CD4-positive, alpha-beta T cell (primary cell): ENCODE data around the gene KLF17. TPM values are rescaled to one million over a fixed set of nuclear protein-coding genes. Genes with fewer than 3 reads are reported as not detected.

Source experiments
- ATAC-seq: fragments of 200-7000 bp; cut with Tn5 transposase; one replicate; pipeline ENCODE4 v1.10.0; 2022; ENCODE audit warnings: mild to moderate bottlenecking; ENCODE audit not compliant: poor library complexity
- CTCF ChIA-PET: fragments of 350-600 bp; sonication (Branson Sonifier 250); formaldehyde crosslinking; loops from one replicate; lab custom pipeline; 2021; ENCODE audit warnings: antibody characterized with exemption, inconsistent platforms; lab: Charles Lee
- POLR2A ChIA-PET: fragments of 350-600 bp; sonication (Branson Sonifier 250); formaldehyde crosslinking; loops from one replicate; lab custom pipeline; 2021; ENCODE audit warnings: antibody characterized with exemption, inconsistent platforms; lab: Charles Lee
- DNase-seq, 14 experiments: peaks; one replicate each; pipeline ENCODE4 v3.0.0-alpha.2; 2013 to 2020; ENCODE audit warnings: mixed read lengths in 2 of 14
- H3K27ac ChIP-seq, 2 donors: one replicate each; pipeline versions ENCODE4 v1.5.1 to v1.7.0; 2013; ENCODE audit warnings: low read length in 2 of 2, low read depth in 1 of 2, mild to moderate bottlenecking in 1 of 2
- H3K27me3 ChIP-seq, 2 experiments: 1 replicate in 1 of 2; 2 replicates in 1 of 2; pipeline versions ENCODE4 v1.6.1 to v1.7.0; 2013; ENCODE audit warnings: low read length in 2 of 2, control low read depth in 1 of 2, mild to moderate bottlenecking in 1 of 2, moderate library complexity in 1 of 2; ENCODE audit not compliant: insufficient read depth in 2 of 2, control insufficient read depth in 1 of 2
- H3K36me3 ChIP-seq: one replicate; pipeline ENCODE4 v1.6.1; 2013; ENCODE audit warnings: low read length, control low read depth; ENCODE audit not compliant: insufficient read depth
- H3K4me1 ChIP-seq: one replicate; pipeline ENCODE4 v1.6.1; 2013; ENCODE audit warnings: low read length, control low read depth; ENCODE audit not compliant: insufficient read depth
- H3K4me3 ChIP-seq: one replicate; pipeline ENCODE4 v1.5.1; 2013; ENCODE audit warnings: mild to moderate bottlenecking, low read length, moderate library complexity
- H3K9me3 ChIP-seq, 2 experiments: 1 replicate in 1 of 2; 2 replicates in 1 of 2; pipeline versions ENCODE4 v1.6.1 to v1.7.0; 2013; ENCODE audit warnings: low read length in 2 of 2, mild to moderate bottlenecking in 2 of 2, control low read depth in 1 of 2, moderate library complexity in 1 of 2; ENCODE audit not compliant: control insufficient read depth in 1 of 2, insufficient read depth in 1 of 2
- H3K27ac Mint-ChIP-seq: one replicate; pipeline ENCODE4 v1.8.0; 2020; ENCODE audit warnings: mixed read lengths
- H3K27me3 Mint-ChIP-seq: one replicate; pipeline ENCODE4 v1.8.0; 2021; ENCODE audit warnings: mixed read lengths
- H3K36me3 Mint-ChIP-seq: one replicate; pipeline ENCODE4 v1.8.0; 2021; ENCODE audit warnings: low read depth, mixed read lengths
- H3K4me1 Mint-ChIP-seq: one replicate; pipeline ENCODE4 v1.8.0; 2021; ENCODE audit warnings: low read depth, mixed read lengths
- H3K4me3 Mint-ChIP-seq: one replicate; pipeline ENCODE4 v1.8.0; 2020; ENCODE audit warnings: mild to moderate bottlenecking, mixed read lengths
- H3K9me3 Mint-ChIP-seq: one replicate; pipeline ENCODE4 v1.8.0; 2020; ENCODE audit warnings: mixed read lengths
- CTCF ChIP-seq: fragments of 200-600 bp; IDR thresholded peaks from one replicate; pipeline ENCODE4 v1.8.0; 2022; ENCODE audit warnings: antibody characterized with exemption, mild to moderate bottlenecking
- intact Hi-C, 2 experiments: fragments of 100-400 bp; cut with DNase I in 1 of 2; cut with micrococcal nuclease in 1 of 2; formaldehyde crosslinking; loops; one replicate each; pipeline versions ENCODE4 v1.15.1 to v1.9.0; 2023 to 2025; cut with DNase I, micrococcal nuclease
- total RNA-seq, 174 experiments: library from RNA in 2 of 174; stranded (reverse) in 2 of 174; gene quantifications; one replicate each; pipeline ENCODE4 v1.2.3 and lab custom pipeline; 2021 to 2026

KLF17 gene
- total RNA-seq, 2 experiments from 2014 or later, result not detected

- POLR2A ChIA-PET, result no interaction called here
- no peak overlapping the region for H3K27ac Mint-ChIP-seq
- H3K4me3 ChIP-seq, result no peak overlapping the region
Observed at GRCh38 chr1:44100183-44100868, 18.3 kb upstream of the KLF17 start.

GRCh38 chr1:44101328-44101727 lies 17.3 kb upstream of the KLF17 start:
- TF ChIP-seq CTCF, result no peak
- Histone ChIP-seq H3K4me1 (no peaks in the 10 kb centered on the region), H3K4me3 (no peak overlapping the region), H3K27me3 (peaks cover 0 to 4% of the 10 kb centered on the region in 2 experiments), H3K36me3 (no peaks in the 10 kb centered on the region), H3K9me3 (no peaks in the 10 kb centered on the region), H3K27ac (no peak overlapping the region)
- Mint-ChIP-seq H3K4me3 (no peak overlapping the region), H3K27me3 (peaks cover 16% of the 10 kb centered on the region), H3K4me1 (no peaks in the 10 kb centered on the region), H3K36me3 (no peaks in the 10 kb centered on the region), H3K9me3 (no peaks in the 10 kb centered on the region), H3K27ac (no peak overlapping the region)
- ATAC-seq (no peak), DNase-seq (no peak)
- ChIA-PET CTCF (no interaction called here), POLR2A (no interaction called here)
- intact Hi-C loops, result no loop called here

More at GRCh38 chr1:44100183-44100868, 18.3 kb upstream of the KLF17 start:
- ATAC-seq (no peak), DNase-seq (no peak)
- H3K36me3 Mint-ChIP-seq, result no peaks in the 10 kb centered on the region
- no peaks in the 10 kb centered on the region for H3K4me1 ChIP-seq
- H3K27me3 Mint-ChIP-seq, result peaks cover 13% of the 10 kb centered on the region
- H3K4me1 Mint-ChIP-seq, result no peaks in the 10 kb centered on the region
- no peak for TF ChIP-seq CTCF
- intact Hi-C loops, result no loop called here
- CTCF ChIA-PET, result no interaction called here
- no peaks in the 10 kb centered on the region for H3K9me3 Mint-ChIP-seq
- no peak overlapping the region for H3K27ac ChIP-seq
- no peaks in the 10 kb centered on the region for H3K27me3 ChIP-seq
- no peaks in the 10 kb centered on the region for H3K36me3 ChIP-seq
- no peaks in the 10 kb centered on the region for H3K9me3 ChIP-seq
- H3K4me3 Mint-ChIP-seq, result no peak overlapping the region

- no peak for DNase-seq
- no peak for ATAC-seq
- Histone ChIP-seq H3K9me3 (no peaks in the 10 kb centered on the region), H3K4me3 (no peak overlapping the region), H3K27me3 (peaks cover 0 to 12% of the 10 kb centered on the region in 2 experiments), H3K27ac (no peak overlapping the region), H3K36me3 (no peaks in the 10 kb centered on the region), H3K4me1 (no peaks in the 10 kb centered on the region)
- Mint-ChIP-seq H3K36me3 (no peaks in the 10 kb centered on the region), H3K9me3 (no peaks in the 10 kb centered on the region), H3K27me3 (peaks cover 31% of the 10 kb centered on the region), H3K4me3 (no peak overlapping the region), H3K27ac (no peak overlapping the region), H3K4me1 (no peaks in the 10 kb centered on the region)
- no peak for TF ChIP-seq CTCF
- POLR2A ChIA-PET, result no interaction called here
- CTCF ChIA-PET, result no interaction called here
- intact Hi-C loops, result no loop called here
Observed at GRCh38 chr1:44103270-44104131, 15.1 kb upstream of the KLF17 start.
